Lower leg skin (tissue), 4 donors: ENCODE measurements around the gene GABRG3. TPM values are rescaled to one million over a fixed set of nuclear protein-coding genes. Genes with fewer than 3 reads are reported as not detected.

ENCODE experiments used
- DNase-seq, 2 donors: peaks; one replicate each; pipeline ENCODE4 v3.0.0-alpha.2; 2019; ENCODE audit warnings: low spot score in 2 of 2
- H3K4me3 ChIP-seq: fragments of 200-600 bp; sonication (generic); 2 replicates; pipeline ENCODE4 v1.5.1; 2017; ENCODE audit warnings: mild to moderate bottlenecking, low read depth; ENCODE audit not compliant: poor library complexity, severe bottlenecking
- CTCF ChIP-seq, 3 donors: fragments of 450-650 bp; IDR thresholded peaks; one replicate each; pipeline ENCODE4 v1.5.1; 2016; ENCODE audit warnings: antibody characterized with exemption in 3 of 3, mild to moderate bottlenecking in 3 of 3, moderate library complexity in 2 of 3
- POLR2A ChIP-seq, 2 donors: fragments of 450-650 bp; IDR thresholded peaks; one replicate each; pipeline ENCODE4 v1.6.1; 2016 to 2017; ENCODE audit warnings: antibody characterized with exemption in 2 of 2, mild to moderate bottlenecking in 1 of 2, moderate library complexity in 1 of 2
- WGBS, 2 donors: methylation state at CpG; one replicate each; pipeline ENCODE4 v1.1.5; 2018; 5-methylcytosine and 5-hydroxymethylcytosine counted together
- intact Hi-C: fragments of 100-400 bp; cut with DNase I; formaldehyde crosslinking; loops from one replicate; pipeline ENCODE4 v1.15.0; 2023; ENCODE audit warnings: low total_unique reads
- total RNA-seq, 4 donors: library from RNA; depleted of rRNA; stranded (reverse); fragments of >200 nt; gene quantifications; one replicate each; pipeline ENCODE4 v1.1.0, GENCODE V29; 2016

Gene GABRG3
- total RNA-seq, 4 donors from 2014 or later: 0.12 to 0.49 (median 0.25) TPM

- no peak overlapping the region for H3K4me3 ChIP-seq
- no peak for DNase-seq
- no peak for TF ChIP-seq CTCF (IDR thresholded peaks at IDR 0.05)
- TF ChIP-seq POLR2A (IDR thresholded peaks at IDR 0.05): no peak
- intact Hi-C loops: no loop called here
- WGBS, 2 donors: 73 to 77% methylated on average over 3 of the region's 3 CpGs
Measured at GRCh38 chr15:27495963-27496459, 525.0 kb downstream of the GABRG3 start.

GRCh38 chr15:27498700-27499099 is 527.7 kb downstream of the GABRG3 start:
- no peak overlapping the region for H3K4me3 ChIP-seq
- DNase-seq: no peak
- intact Hi-C loops: no loop called here
- WGBS, 2 donors: 93 to 96% methylated on average over 10 of the region's 10 CpGs
- TF ChIP-seq POLR2A (IDR thresholded peaks at IDR 0.05): no peak
- TF ChIP-seq CTCF (IDR thresholded peaks at IDR 0.05): no peak

GRCh38 chr15:27499191-27499590 is 528.2 kb downstream of the GABRG3 start:
- H3K4me3 ChIP-seq: no peak overlapping the region
- TF ChIP-seq CTCF (IDR thresholded peaks at IDR 0.05) (no peak), POLR2A (IDR thresholded peaks at IDR 0.05) (no peak)
- no peak for DNase-seq
- 85% methylated on average over 4 of the region's 4 CpGs for WGBS, 2 donors
- intact Hi-C loops: no loop called here

GRCh38 chr15:27499719-27500118 is 528.7 kb downstream of the GABRG3 start:
- intact Hi-C loops: no loop called here
- no peak overlapping the region for H3K4me3 ChIP-seq
- TF ChIP-seq POLR2A (IDR thresholded peaks at IDR 0.05) (no peak), CTCF (IDR thresholded peaks at IDR 0.05) (no peak)
- 71 to 72% methylated on average over 6 of the region's 6 CpGs for WGBS, 2 donors
- no peak for DNase-seq

GRCh38 chr15:27500206-27500605 is 529.2 kb downstream of the GABRG3 start:
- intact Hi-C loops: no loop called here
- 83 to 85% methylated on average over 15 of the region's 15 CpGs for WGBS, 2 donors
- TF ChIP-seq CTCF (IDR thresholded peaks at IDR 0.05) (no peak), POLR2A (IDR thresholded peaks at IDR 0.05) (no peak)
- no peak for DNase-seq
- H3K4me3 ChIP-seq: no peak overlapping the region

GRCh38 chr15:27506752-27507151 is 535.8 kb downstream of the GABRG3 start:
- H3K4me3 ChIP-seq: no peak overlapping the region
- TF ChIP-seq POLR2A (IDR thresholded peaks at IDR 0.05) (no peak), CTCF (IDR thresholded peaks at IDR 0.05) (no peak)
- intact Hi-C loops: no loop called here
- no peak for DNase-seq
